H9 (cell line): ENCODE measurements around the gene HUS1B. TPM values are rescaled to one million over a fixed set of nuclear protein-coding genes. Genes with fewer than 3 reads are reported as not detected.

Experiments used
- DNase-seq: peaks from one replicate; pipeline ENCODE4 v3.0.0-alpha.2; 2017
- H2AFZ ChIP-seq: one replicate; pipeline ENCODE4 v1.6.1; 2013; ENCODE audit warnings: mild to moderate bottlenecking, low read length, control low read depth, moderate library complexity
- H2AK5ac ChIP-seq: 2 replicates; pipeline ENCODE4 v1.6.1; 2013; ENCODE audit warnings: low read length, control low read depth, mixed read lengths; ENCODE audit not compliant: insufficient read length
- H2BK120ac ChIP-seq: one replicate; pipeline ENCODE4 v1.6.1; 2013; ENCODE audit warnings: low read depth, mild to moderate bottlenecking, low read length, control low read depth, inconsistent platforms; ENCODE audit not compliant: poor library complexity, severe bottlenecking
- H2BK12ac ChIP-seq: 2 replicates; pipeline ENCODE4 v1.6.1; 2013; ENCODE audit warnings: low read length, control low read depth, mixed read lengths, low read depth; ENCODE audit not compliant: insufficient read length
- H2BK15ac ChIP-seq: 2 replicates; pipeline ENCODE4 v1.6.1; 2013; ENCODE audit warnings: low read depth, low read length, control low read depth
- H2BK20ac ChIP-seq: one replicate; pipeline ENCODE4 v1.6.1; 2013; ENCODE audit warnings: low read depth, mild to moderate bottlenecking, low read length, control low read depth, inconsistent platforms; ENCODE audit not compliant: poor library complexity, severe bottlenecking
- H2BK5ac ChIP-seq: 2 replicates; pipeline ENCODE4 v1.6.1; 2013; ENCODE audit warnings: low read length, control low read depth, mixed read lengths; ENCODE audit not compliant: insufficient read length
- H3K14ac ChIP-seq: 2 replicates; pipeline ENCODE4 v1.6.1; 2013; ENCODE audit warnings: low read length, control low read depth; ENCODE audit not compliant: insufficient read depth
- H3K18ac ChIP-seq: 2 replicates; pipeline ENCODE4 v1.6.1; 2013; ENCODE audit warnings: low read depth, mild to moderate bottlenecking, mixed read lengths, low read length, control low read depth; ENCODE audit not compliant: insufficient read length
- H3K23ac ChIP-seq: 2 replicates; pipeline ENCODE4 v1.6.1; 2013; ENCODE audit warnings: low read length, control low read depth, mixed read lengths, low read depth; ENCODE audit not compliant: insufficient read length
- H3K23me2 ChIP-seq: 2 replicates; pipeline ENCODE4 v1.6.1; 2013; ENCODE audit warnings: low read depth, mild to moderate bottlenecking, mixed read lengths, low read length, control low read depth; ENCODE audit not compliant: insufficient read length, poor library complexity, severe bottlenecking
- H3K27ac ChIP-seq: 2 replicates; pipeline ENCODE4 v1.5.1; 2013; ENCODE audit warnings: low read length, control low read depth, mixed read lengths, low read depth; ENCODE audit not compliant: insufficient read length
- H3K27me3 ChIP-seq: 2 replicates; pipeline ENCODE4 v1.6.1; 2013; ENCODE audit warnings: low read length, control low read depth, inconsistent platforms; ENCODE audit not compliant: insufficient read depth
- H3K4ac ChIP-seq: 2 replicates; pipeline ENCODE4 v1.6.1; 2013; ENCODE audit warnings: low read depth, mild to moderate bottlenecking, control low read depth, inconsistent platforms, low read length, moderate library complexity
- H3K4me1 ChIP-seq: 2 replicates; pipeline ENCODE4 v1.6.1; 2013; ENCODE audit warnings: low read length, control low read depth, inconsistent platforms; ENCODE audit not compliant: insufficient read depth
- H3K4me2 ChIP-seq: 2 replicates; pipeline ENCODE4 v1.6.1; 2013; ENCODE audit warnings: low read length, control low read depth, mixed read lengths; ENCODE audit not compliant: insufficient read length, insufficient read depth
- H3K56ac ChIP-seq: 2 replicates; pipeline ENCODE4 v1.6.1; 2013; ENCODE audit warnings: low read depth, mild to moderate bottlenecking, mixed read lengths, low read length, control low read depth; ENCODE audit not compliant: insufficient read length
- H3K79me1 ChIP-seq: 2 replicates; pipeline ENCODE4 v1.6.1; 2013; ENCODE audit warnings: low read depth, mild to moderate bottlenecking, moderate library complexity, low read length, control low read depth, inconsistent platforms; ENCODE audit not compliant: insufficient read depth, poor library complexity, severe bottlenecking
- H3K79me2 ChIP-seq: 2 replicates; pipeline ENCODE4 v1.6.1; 2013; ENCODE audit warnings: low read length, control low read depth, inconsistent platforms; ENCODE audit not compliant: insufficient read depth
- H3K9ac ChIP-seq: 2 replicates; pipeline ENCODE4 v1.6.1; 2013; ENCODE audit warnings: low read length, control low read depth, mixed read lengths; ENCODE audit not compliant: insufficient read length; ENCODE audit errors: extremely low read depth
- H3K9me3 ChIP-seq: one replicate; pipeline ENCODE4 v1.6.1; 2013; ENCODE audit warnings: low read depth, low read length, inconsistent platforms; ENCODE audit not compliant: control insufficient read depth
- H3T11ph ChIP-seq: one replicate; pipeline ENCODE4 v1.6.1; 2013; ENCODE audit warnings: mild to moderate bottlenecking, low read length, control low read depth, inconsistent platforms
- H4K20me1 ChIP-seq: one replicate; pipeline ENCODE4 v1.6.1; 2013; ENCODE audit not compliant: control insufficient read depth, insufficient read length, insufficient read depth
- H4K5ac ChIP-seq: 2 replicates; pipeline ENCODE4 v1.6.1; 2013; ENCODE audit warnings: low read depth, mild to moderate bottlenecking, mixed read lengths, low read length, control low read depth; ENCODE audit not compliant: insufficient read length
- H4K8ac ChIP-seq: replicated peaks from 2 replicates; pipeline ENCODE4 v1.6.1; 2013; ENCODE audit warnings: low read length, control low read depth, mixed read lengths, low read depth; ENCODE audit not compliant: insufficient read length
- H4K91ac ChIP-seq: 2 replicates; pipeline ENCODE4 v1.6.1; 2013; ENCODE audit warnings: low read depth, mild to moderate bottlenecking, moderate library complexity, mixed read lengths, low read length, control low read depth; ENCODE audit not compliant: insufficient read length
- H3K27ac Mint-ChIP-seq, 3 experiments: 2 replicates in 2 of 3; 3 replicates in 1 of 3; pipeline ENCODE4 v1.8.0; 2020 to 2021; ENCODE audit warnings: mixed read lengths in 3 of 3, mild to moderate bottlenecking in 1 of 3, moderate library complexity in 1 of 3
- H3K27me3 Mint-ChIP-seq: 2 replicates; pipeline ENCODE4 v1.8.0; 2021; ENCODE audit warnings: low read depth, mild to moderate bottlenecking, moderate library complexity, mixed read lengths
- H3K36me3 Mint-ChIP-seq, 3 experiments: 2 replicates in 2 of 3; 3 replicates in 1 of 3; pipeline ENCODE4 v1.8.0; 2020 to 2021; ENCODE audit warnings: low read depth in 3 of 3, mixed read lengths in 3 of 3; ENCODE audit not compliant: insufficient read depth in 1 of 3
- H3K4me1 Mint-ChIP-seq, 2 experiments: 2 replicates each; pipeline ENCODE4 v1.8.0; 2020; ENCODE audit warnings: mixed read lengths in 2 of 2
- H3K4me3 Mint-ChIP-seq, 2 experiments: 2 replicates in 1 of 2; 3 replicates in 1 of 2; pipeline ENCODE4 v1.8.0; 2020 to 2021; ENCODE audit warnings: mild to moderate bottlenecking in 2 of 2, mixed read lengths in 2 of 2, moderate library complexity in 1 of 2
- H3K9me3 Mint-ChIP-seq, 2 experiments: 2 replicates in 1 of 2; 3 replicates in 1 of 2; pipeline ENCODE4 v1.8.0; 2020; ENCODE audit warnings: mild to moderate bottlenecking in 2 of 2, mixed read lengths in 2 of 2, moderate library complexity in 1 of 2
- CTCF ChIP-seq: fragments of 200-600 bp; sonication (generic); conservative IDR thresholded peaks from 3 replicates; pipeline ENCODE4 v1.8.0; 2021; ENCODE audit warnings: antibody characterized with exemption, mild to moderate bottlenecking
- WGBS: extraction: QIAGEN DNeasy Blood & Tissue Kit; methylation state at CpG from one replicate; pipeline ENCODE4 v1.1.7; 2013; ENCODE audit warnings: missing lambda C conversion rate, low lambda C conversion rate, mixed read lengths; ENCODE audit not compliant: insufficient read length; ENCODE audit errors: extremely low coverage; 5-methylcytosine and 5-hydroxymethylcytosine counted together
- total RNA-seq: library from RNA; stranded (reverse); gene quantifications from 2 replicates; pipeline ENCODE4 v1.2.1, GENCODE V29; 2021

Gene HUS1B
- total RNA-seq, 1 experiment from 2014 or later = 0.96 TPM

GRCh38 chr6:684831-685636 is 28.1 kb upstream of the HUS1B start:
- Histone ChIP-seq H2AK5ac (no peak overlapping the region), H3K9ac (no peak overlapping the region), H3K9me3 (no peaks in the 10 kb centered on the region), H4K20me1 (no peaks in the 10 kb centered on the region), H3K79me1 (no peaks in the 10 kb centered on the region), H2BK12ac (no peak overlapping the region), H3T11ph (no peak overlapping the region), H3K14ac (no peak overlapping the region), H3K23ac (no peak overlapping the region), H4K8ac (no peak overlapping the region), H2BK20ac (no peak overlapping the region), H3K4ac (no peak overlapping the region), H3K56ac (no peak overlapping the region), H2BK120ac (no peak overlapping the region), H3K27me3 (no peaks in the 10 kb centered on the region), H2BK5ac (no peak overlapping the region), H3K27ac (no peak overlapping the region), H4K91ac (no peak overlapping the region), H3K4me1 (peaks cover 21% of the 10 kb centered on the region; the same call in 1 of the 2 replicates), H2BK15ac (no peak overlapping the region), H4K5ac (no peak overlapping the region), H2AFZ (no peak overlapping the region), H3K23me2 (peaks cover 8% of the 10 kb centered on the region), H3K79me2 (peaks cover 18% of the 10 kb centered on the region; the same call in 1 of the 2 replicates), H3K18ac (no peak overlapping the region), H3K4me2 (no peak overlapping the region)
- no peak for TF ChIP-seq CTCF
- Mint-ChIP-seq H3K27ac (peak overlapping the region; percentile 55 to 96 (median 88)), H3K4me3 (peak overlapping the region in 1 of 2 experiments; percentile 45; a peak in 1 of 5 replicates), H3K9me3 (no peaks in the 10 kb centered on the region), H3K4me1 (peaks cover 48 to 61% of the 10 kb centered on the region in 2 experiments), H3K36me3 (peaks cover 0 to 10% (median 0%) of the 10 kb centered on the region in 3 experiments; a peak in 3 of 7 replicates), H3K27me3 (no peaks in the 10 kb centered on the region)
- no peak for DNase-seq
- WGBS = no CpG with 5 or more reads among the region's 6 CpGs
